KMS-11 (cell line): ENCODE results near the gene ZBTB5.
A peak's percentile ranks its signal among the peaks of the same experiment; 100 is the strongest.
"Not testable (repeated sequence)": the region's sequence is repeated elsewhere in the genome, so short reads cannot be mapped to it uniquely, and the experiment has no call there.

Experiments
- H2AFZ ChIP-seq: fragments of 200-600 bp; sonication (generic); 2 replicates; pipeline ENCODE4 v1.6.1; 2016; ENCODE audit warnings: antibody characterized with exemption, mixed run types, low read depth
- H3K27ac ChIP-seq: fragments of 200-600 bp; sonication (generic); 2 replicates; pipeline ENCODE4 v1.6.1; 2016; ENCODE audit warnings: mild to moderate bottlenecking, mixed run types
- H3K27me3 ChIP-seq: fragments of 200-600 bp; sonication (generic); 2 replicates; pipeline ENCODE4 v1.6.1; 2017; ENCODE audit warnings: mild to moderate bottlenecking, low read depth, mixed run types, moderate library complexity; ENCODE audit not compliant: insufficient read depth
- H3K36me3 ChIP-seq: fragments of 200-600 bp; sonication (generic); 2 replicates; pipeline ENCODE4 v1.6.1; 2017; ENCODE audit warnings: mild to moderate bottlenecking, mixed run types; ENCODE audit not compliant: insufficient read depth
- H3K4me1 ChIP-seq: fragments of 200-600 bp; sonication (generic); 2 replicates; pipeline ENCODE4 v1.6.1; 2016; ENCODE audit warnings: mild to moderate bottlenecking, low read depth, mixed run types; ENCODE audit not compliant: poor library complexity, severe bottlenecking
- H3K4me2 ChIP-seq: fragments of 200-600 bp; sonication (generic); 2 replicates; pipeline ENCODE4 v1.7.0; 2016; ENCODE audit warnings: mild to moderate bottlenecking, mixed run types
- H3K4me3 ChIP-seq: fragments of 200-600 bp; sonication (generic); IDR thresholded peaks from 2 replicates; pipeline ENCODE4 v1.6.1; 2017; ENCODE audit warnings: low read depth, low read length, mixed read lengths; ENCODE audit not compliant: insufficient read depth
- H3K79me2 ChIP-seq: fragments of 200-600 bp; sonication (generic); 2 replicates; pipeline ENCODE4 v1.6.1; 2016; ENCODE audit warnings: low read depth, mixed run types; ENCODE audit not compliant: insufficient read depth
- H3K9ac ChIP-seq: fragments of 200-600 bp; sonication (generic); 2 replicates; pipeline ENCODE4 v1.6.1; 2016; ENCODE audit warnings: mild to moderate bottlenecking, mixed run types
- H4K20me1 ChIP-seq: fragments of 200-600 bp; sonication (generic); 2 replicates; pipeline ENCODE4 v1.6.1; 2016; ENCODE audit warnings: mild to moderate bottlenecking, mixed run types; ENCODE audit not compliant: insufficient read depth
- CTCF ChIP-seq: fragments of 200-600 bp; sonication (generic); conservative IDR thresholded peaks from 2 replicates; pipeline ENCODE4 v1.6.1; 2017; ENCODE audit warnings: low read depth, mild to moderate bottlenecking, antibody characterized with exemption, low read length, moderate library complexity, mixed read lengths

Gene ZBTB5

GRCh38 chr9:37465249-37466036, at the start of gene ZBTB5:
Gene ZBTB5, minus strand, starts transcription at chr9:37465450. Its CDS starts 22,899 bp downstream, at chr9:37442551.
- H3K27ac ChIP-seq, result peak within 1 kb of the TSS; percentile 93
- H3K79me2 ChIP-seq, result peaks cover 36% of the 10 kb centered on the region; the same call in 1 of the 2 replicates
- H3K9ac ChIP-seq, result peak within 1 kb of the TSS; percentile 89
- H3K36me3 ChIP-seq, result no peaks in the 10 kb centered on the region
- no peaks in the 10 kb centered on the region for H3K27me3 ChIP-seq
- peak within 1 kb of the TSS; percentile 72 for H3K4me2 ChIP-seq
- H3K4me3 ChIP-seq, result peak within 1 kb of the TSS; percentile 47
- H3K4me1 ChIP-seq, result peaks cover 15% of the 10 kb centered on the region
- TF ChIP-seq CTCF, result no peak
- peak within 1 kb of the TSS; percentile 98 for H2AFZ ChIP-seq
- no peaks in the 10 kb centered on the region for H4K20me1 ChIP-seq

- Histone ChIP-seq H3K9ac (no peak overlapping the region), H3K36me3 (no peaks in the 10 kb centered on the region)
Observed at GRCh38 chr9:37514999-37515398, 49.7 kb upstream of the ZBTB5 start.

GRCh38 chr9:37514415-37514814, 49.2 kb upstream of the ZBTB5 start:
- H3K4me3 ChIP-seq, H3K27me3 ChIP-seq, H3K9ac ChIP-seq, H3K27ac ChIP-seq, H4K20me1 ChIP-seq, H2AFZ ChIP-seq, H3K4me2 ChIP-seq, H3K4me1 ChIP-seq, H3K79me2 ChIP-seq, H3K36me3 ChIP-seq: not testable (repeated sequence)

More at GRCh38 chr9:37514999-37515398, 49.7 kb upstream of the ZBTB5 start:
- no peak overlapping the region for H3K27ac ChIP-seq
- H3K4me2 ChIP-seq, result no peak overlapping the region
- no peaks in the 10 kb centered on the region for H3K79me2 ChIP-seq
- no peaks in the 10 kb centered on the region for H3K27me3 ChIP-seq
- H3K4me3 ChIP-seq, result no peak overlapping the region
- no peak overlapping the region for H2AFZ ChIP-seq
- TF ChIP-seq CTCF, result no peak
- H4K20me1 ChIP-seq, result no peaks in the 10 kb centered on the region
- H3K4me1 ChIP-seq, result no peaks in the 10 kb centered on the region

GRCh38 chr9:37512437-37512836, 47.2 kb upstream of the ZBTB5 start:
- Histone ChIP-seq H3K4me2 (no peak overlapping the region), H3K27ac (no peak overlapping the region), H3K79me2 (no peaks in the 10 kb centered on the region), H3K9ac (no peak overlapping the region), H3K4me3 (no peak overlapping the region), H3K4me1 (no peaks in the 10 kb centered on the region), H2AFZ (no peak overlapping the region), H3K27me3 (no peaks in the 10 kb centered on the region), H3K36me3 (no peaks in the 10 kb centered on the region), H4K20me1 (no peaks in the 10 kb centered on the region)
- no peak for TF ChIP-seq CTCF
